Mesothelial cell of epicardium (in vitro differentiated cells): ENCODE results near the gene FAM120A. TPM values are rescaled to one million over a fixed set of nuclear protein-coding genes. Genes with fewer than 3 reads are reported as not detected.

ENCODE experiments used
- DNase-seq, 2 experiments: peaks; one replicate each; pipeline ENCODE4 v3.0.0; 2021; ENCODE audit warnings: low spot score in 2 of 2; ENCODE audit not compliant: unreplicated experiment in 2 of 2
- H3K27ac Mint-ChIP-seq: 2 replicates; pipeline ENCODE4 v1.8.0; 2021; ENCODE audit warnings: mixed read lengths
- H3K27me3 Mint-ChIP-seq: 2 replicates; pipeline ENCODE4 v1.8.0; 2021; ENCODE audit warnings: low read depth, mixed read lengths
- H3K36me3 Mint-ChIP-seq: 2 replicates; pipeline ENCODE4 v1.8.0; 2021; ENCODE audit warnings: mixed read lengths
- H3K4me1 Mint-ChIP-seq: 2 replicates; pipeline ENCODE4 v1.8.0; 2021; ENCODE audit warnings: mixed read lengths
- H3K4me3 Mint-ChIP-seq: 2 replicates; pipeline ENCODE4 v1.8.0; 2021; ENCODE audit warnings: mild to moderate bottlenecking, moderate library complexity, mixed read lengths
- H3K9me3 Mint-ChIP-seq: 2 replicates; pipeline ENCODE4 v1.8.0; 2021; ENCODE audit warnings: mixed read lengths
- total RNA-seq: library from RNA; stranded (reverse); gene quantifications from 3 replicates; pipeline ENCODE4 v1.2.1, GENCODE V29; 2021
- TF ChIP-seq, protein P1 (sequence below): fragments of 200-600 bp; sonication (generic); IDR thresholded peaks from one replicate; pipeline ENCODE4 v1.5.0; 2021; ENCODE audit warnings: antibody characterized with exemption; ENCODE audit not compliant: unreplicated experiment

Gene FAM120A
- total RNA-seq, 1 donor from 2014 or later, result 59.4 TPM

DNA sequence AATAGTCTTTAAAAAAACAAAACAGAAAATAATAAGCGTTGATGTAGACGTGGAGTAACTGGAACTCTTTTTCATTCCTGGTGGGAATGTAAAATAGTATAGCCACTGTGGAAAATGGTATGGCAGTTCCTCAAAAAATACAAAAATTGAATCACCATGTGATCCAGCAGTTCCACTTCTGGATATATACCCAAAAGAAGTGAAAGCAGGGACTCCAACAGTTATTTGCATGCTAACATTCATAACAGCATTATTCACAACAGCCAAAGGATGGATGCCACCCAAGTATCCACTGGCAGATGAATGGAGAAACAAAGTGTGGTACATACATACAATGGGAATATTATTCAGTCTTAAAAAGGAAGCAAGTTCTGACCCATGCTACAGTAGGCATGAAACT lies 120.7 kb downstream of the FAM120A start:
- peaks cover 9% of the 10 kb centered on the region for H3K36me3 Mint-ChIP-seq
- H3K27ac Mint-ChIP-seq, result no peak overlapping the region
- H3K4me3 Mint-ChIP-seq, result no peak overlapping the region
- peaks cover 13% of the 10 kb centered on the region for H3K4me1 Mint-ChIP-seq
- H3K27me3 Mint-ChIP-seq, result no peaks in the 10 kb centered on the region
- TF ChIP-seq, protein P1, sequence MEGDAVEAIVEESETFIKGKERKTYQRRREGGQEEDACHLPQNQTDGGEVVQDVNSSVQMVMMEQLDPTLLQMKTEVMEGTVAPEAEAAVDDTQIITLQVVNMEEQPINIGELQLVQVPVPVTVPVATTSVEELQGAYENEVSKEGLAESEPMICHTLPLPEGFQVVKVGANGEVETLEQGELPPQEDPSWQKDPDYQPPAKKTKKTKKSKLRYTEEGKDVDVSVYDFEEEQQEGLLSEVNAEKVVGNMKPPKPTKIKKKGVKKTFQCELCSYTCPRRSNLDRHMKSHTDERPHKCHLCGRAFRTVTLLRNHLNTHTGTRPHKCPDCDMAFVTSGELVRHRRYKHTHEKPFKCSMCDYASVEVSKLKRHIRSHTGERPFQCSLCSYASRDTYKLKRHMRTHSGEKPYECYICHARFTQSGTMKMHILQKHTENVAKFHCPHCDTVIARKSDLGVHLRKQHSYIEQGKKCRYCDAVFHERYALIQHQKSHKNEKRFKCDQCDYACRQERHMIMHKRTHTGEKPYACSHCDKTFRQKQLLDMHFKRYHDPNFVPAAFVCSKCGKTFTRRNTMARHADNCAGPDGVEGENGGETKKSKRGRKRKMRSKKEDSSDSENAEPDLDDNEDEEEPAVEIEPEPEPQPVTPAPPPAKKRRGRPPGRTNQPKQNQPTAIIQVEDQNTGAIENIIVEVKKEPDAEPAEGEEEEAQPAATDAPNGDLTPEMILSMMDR, result no peak
- H3K9me3 Mint-ChIP-seq, result peaks cover 13% of the 10 kb centered on the region
- DNase-seq, result no peak

DNA sequence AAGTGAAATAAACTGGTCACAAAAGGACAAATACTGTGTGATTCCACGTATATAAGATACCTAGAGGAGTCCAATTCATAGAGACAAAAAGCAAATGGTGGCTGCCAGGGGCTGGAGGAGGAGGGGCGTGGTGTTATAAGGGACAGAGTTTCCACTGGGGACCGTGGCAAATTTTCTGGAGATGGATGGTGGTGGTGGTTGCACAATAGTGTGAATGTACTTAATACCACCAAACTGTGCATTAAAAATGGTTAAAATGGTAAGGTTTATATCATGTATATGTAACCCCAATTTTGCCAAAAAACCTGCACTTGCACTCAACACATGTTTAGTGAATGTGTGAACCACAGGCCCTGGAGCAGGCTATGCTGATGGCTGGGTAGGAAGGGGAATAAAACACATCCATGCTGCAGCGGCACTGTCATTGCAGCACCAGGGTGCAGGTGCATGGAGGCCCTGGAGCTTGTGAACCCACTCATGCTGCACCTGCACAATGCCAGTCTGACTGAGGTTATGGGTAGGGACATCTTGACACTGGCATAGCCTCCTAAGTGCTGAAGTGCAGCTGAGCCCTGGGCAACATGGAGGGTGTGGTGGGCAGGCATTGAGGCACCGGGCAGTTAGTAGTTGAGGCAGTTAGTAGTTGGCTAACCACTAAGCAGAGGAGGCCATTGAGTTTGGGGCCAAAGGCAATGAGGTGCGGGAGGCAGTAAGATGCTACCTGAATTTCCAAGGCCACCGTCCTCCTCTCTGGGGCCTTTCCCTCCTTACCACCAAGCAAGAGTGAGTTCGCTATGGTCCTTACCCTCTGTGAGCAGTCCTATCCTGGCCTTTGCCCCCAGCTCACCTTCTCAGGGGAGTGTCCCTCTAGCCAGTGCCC lies 121.4 kb downstream of the FAM120A start:
- H3K27me3 Mint-ChIP-seq, result no peaks in the 10 kb centered on the region
- peaks cover 13% of the 10 kb centered on the region for H3K9me3 Mint-ChIP-seq
- H3K4me1 Mint-ChIP-seq, result peaks cover 11% of the 10 kb centered on the region
- H3K4me3 Mint-ChIP-seq, result no peak overlapping the region
- H3K27ac Mint-ChIP-seq, result no peak overlapping the region
- H3K36me3 Mint-ChIP-seq, result peaks cover 9% of the 10 kb centered on the region
- TF ChIP-seq, protein P1, result no peak
- DNase-seq, result no peak

DNA sequence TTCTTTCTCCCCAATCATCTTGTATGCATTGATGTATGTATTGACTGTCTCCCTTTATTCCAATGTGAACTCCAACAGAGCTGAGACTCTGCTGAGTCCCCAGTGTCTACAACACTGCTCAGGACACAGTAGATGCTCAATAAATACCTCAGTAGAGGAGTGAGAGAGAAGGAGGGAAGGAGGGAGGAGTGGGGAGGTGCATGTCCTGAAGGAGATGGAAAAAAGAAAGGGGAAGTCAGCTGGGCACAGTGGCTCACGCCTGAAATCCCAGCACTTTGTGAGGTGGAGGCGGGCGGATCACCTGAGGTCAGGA lies 122.0 kb downstream of the FAM120A start:
- TF ChIP-seq, protein P1, result no peak
- H3K9me3 Mint-ChIP-seq, result peaks cover 13% of the 10 kb centered on the region
- H3K4me3 Mint-ChIP-seq, result peak overlapping the region; percentile 35
- H3K27ac Mint-ChIP-seq, result no peak overlapping the region
- H3K27me3 Mint-ChIP-seq, result no peaks in the 10 kb centered on the region
- no peak for DNase-seq
- H3K4me1 Mint-ChIP-seq, result peaks cover 17% of the 10 kb centered on the region
- peaks cover 9% of the 10 kb centered on the region for H3K36me3 Mint-ChIP-seq

DNA sequence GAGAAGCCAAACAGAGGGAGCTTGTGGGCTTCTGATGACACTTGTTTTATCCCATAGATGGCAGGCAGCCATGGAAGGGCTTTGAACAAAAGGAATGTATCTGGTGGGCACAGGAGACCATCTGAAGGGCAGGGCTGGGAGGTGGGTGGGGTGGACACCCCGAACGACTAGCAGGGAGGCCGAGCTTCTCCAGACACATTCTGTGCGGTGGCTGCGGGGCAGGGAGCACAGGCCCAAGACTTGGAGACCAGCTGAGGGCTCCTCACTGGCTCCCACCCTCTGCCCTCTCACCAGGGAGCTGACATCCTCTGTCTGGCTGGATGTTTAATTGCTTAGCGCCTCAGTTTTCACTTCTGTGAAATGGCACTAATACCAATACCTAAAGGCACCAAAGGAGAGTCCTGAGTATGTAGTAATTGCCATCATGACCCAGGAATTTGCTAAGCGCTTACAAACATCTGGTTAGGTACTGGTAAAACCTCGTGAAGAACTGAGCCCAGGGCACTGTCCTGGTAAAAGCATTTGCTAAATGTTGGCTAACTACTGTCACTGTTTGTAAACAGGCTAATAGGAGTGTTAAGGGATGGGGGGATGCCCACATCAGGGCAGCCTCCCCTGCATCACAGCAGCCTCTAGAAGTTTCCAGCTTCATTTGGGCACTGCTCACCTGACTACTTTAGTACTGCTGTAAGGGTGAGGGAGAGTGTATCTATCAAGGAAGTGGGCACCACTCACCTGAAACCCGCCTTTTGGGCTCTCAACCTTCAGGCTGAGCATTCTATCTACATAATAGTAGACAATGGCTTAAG lies 122.8 kb downstream of the FAM120A start:
- Mint-ChIP-seq H3K27ac (peak overlapping the region; percentile 43), H3K27me3 (no peaks in the 10 kb centered on the region), H3K9me3 (peaks cover 13% of the 10 kb centered on the region), H3K4me1 (peaks cover 26% of the 10 kb centered on the region), H3K36me3 (peaks cover 9% of the 10 kb centered on the region), H3K4me3 (peak overlapping the region; percentile 89)
- TF ChIP-seq, protein P1, result no peak
- no peak for DNase-seq

DNA sequence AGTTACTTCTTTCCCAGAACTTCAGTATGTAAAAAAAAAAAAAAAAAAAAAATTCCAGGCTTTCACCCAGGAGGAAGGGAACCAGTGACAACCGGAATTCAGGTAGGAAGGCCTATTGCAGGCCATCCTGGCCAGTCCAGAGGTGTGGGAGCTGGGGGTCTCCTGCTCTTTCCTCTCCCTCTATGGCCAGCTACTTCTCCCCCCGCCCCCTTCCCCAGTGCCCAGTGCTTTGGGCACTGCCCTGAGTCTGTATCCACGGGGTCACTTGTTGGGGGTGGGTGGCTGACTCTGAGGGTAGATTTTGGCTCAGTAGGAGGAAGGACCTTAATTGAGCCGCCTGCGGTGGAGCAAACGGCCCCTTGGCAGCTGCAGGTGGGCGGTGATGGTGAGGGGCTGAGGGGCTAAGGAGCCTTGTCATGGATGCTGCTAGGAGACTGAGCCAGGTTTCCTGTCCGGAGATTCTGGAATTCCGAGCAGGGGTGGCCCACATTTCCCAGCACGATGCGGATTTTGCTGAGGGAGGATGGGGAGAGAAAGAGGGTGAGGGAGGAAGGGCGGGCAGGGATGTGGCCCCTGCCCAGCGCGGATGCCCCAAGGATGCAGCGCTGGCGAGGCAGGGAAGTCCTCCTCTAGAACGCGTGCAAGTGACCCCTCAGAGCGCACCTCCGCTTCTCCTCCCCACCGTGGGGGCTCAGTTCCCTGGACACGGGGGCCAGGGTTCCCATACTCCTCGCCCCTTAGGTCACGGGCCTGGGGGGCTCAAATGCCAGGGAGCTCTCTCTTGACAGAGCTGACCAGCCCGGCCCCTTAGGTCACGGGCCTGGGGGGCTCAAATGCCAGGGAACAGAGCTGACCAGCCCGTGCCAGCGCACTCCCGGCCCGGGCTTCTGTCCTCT lies 123.7 kb downstream of the FAM120A start:
- peaks cover 30% of the 10 kb centered on the region for H3K4me1 Mint-ChIP-seq
- H3K27me3 Mint-ChIP-seq, result no peaks in the 10 kb centered on the region
- DNase-seq, result no peak
- H3K36me3 Mint-ChIP-seq, result peaks cover 9% of the 10 kb centered on the region
- H3K4me3 Mint-ChIP-seq, result peak overlapping the region; percentile 89
- peaks cover 12% of the 10 kb centered on the region for H3K9me3 Mint-ChIP-seq
- H3K27ac Mint-ChIP-seq, result peak overlapping the region; percentile 96
- TF ChIP-seq, protein P1, result no peak
